ENCODE measurements around the gene TLX2.
A peak's percentile ranks its signal among the peaks of the same experiment; 100 is the strongest.

TLX2 gene

GRCh38 chr2:74529357-74530238 lies 15.3 kb downstream of the TLX2 start, which contains the start of the genes AUP1 and HTRA2:
AUP1 (minus strand) TSS chr2:74529706; CDS start chr2:74529629, 77 bp downstream.
HTRA2 (plus strand) TSS chr2:74529933; CDS start chr2:74530007, 74 bp downstream.
- Histone ChIP-seq H3K36me3 (ENCODE audit: control insufficient read depth in 2 of 2, insufficient read depth in 1 of 2, low read length in 2 of 2) (peaks cover 7 to 74% of the 10 kb centered on the region in 2 experiments; a peak in 1 of 3 replicates), H3K4me1 (ENCODE audit: control insufficient read depth, insufficient read depth, low read length) (no peaks in the 10 kb centered on the region; the same call in 1 of the 2 replicates), H3K27ac (ENCODE audit: extremely low read depth, low read depth, low read length) (peak within 1 kb of the TSS; percentile 72), H3K4me3 (ENCODE audit: low read depth, low read length) (peak within 1 kb of the TSS; percentile 57), H3K9me3 (ENCODE audit: control insufficient read depth, insufficient read depth, low read depth, low read length) (no peaks in the 10 kb centered on the region)
- ChIA-PET CTCF (interaction anchor here (0.8 to 1.5 kb wide), 6 partner anchors 20 to 1015 kb away, joined by 3 to 11 read pairs (median 3); partner anchors contain the start of genes CCDC142 and TTC31), POLR2A (interaction anchor here (0.6 to 2.4 kb wide), 18 partner anchors 8 to 305 kb away, joined by 3 to 18 read pairs (median 6); partner anchors contain the start of genes CCDC142, MRPL53, PCGF1 and TLX2)
- TF ChIP-seq ZNF155 (tag by site-specific recombination; IDR thresholded peaks at IDR 0.05) (no peak), CTCF (tag by site-specific recombination; IDR thresholded peaks at IDR 0.05) (no peak), ZNF423 (tag by site-specific recombination; IDR thresholded peaks at IDR 0.05) (0 out of 2 replicates have a peak, but pooled peaks have one; percentile 20), ZNF701 (tag by site-specific recombination; IDR thresholded peaks at IDR 0.05) (no peak), ZNF76 (tag by site-specific recombination; IDR thresholded peaks at IDR 0.05; ENCODE audit: borderline replicate concordance, low read depth) (peak; percentile 99), ZEB2 (tag by site-specific recombination; IDR thresholded peaks at IDR 0.05) (peak; percentile 74), ZNF280D (tag by site-specific recombination; IDR thresholded peaks at IDR 0.05) (no peak), ZBTB11 (tag by site-specific recombination; conservative IDR thresholded peaks at IDR 0.05; ENCODE audit: low read depth) (peak; percentile 96), HOXC10 (CRISPR knock-in tag; IDR thresholded peaks at IDR 0.05) (peak; percentile 30; the same call in 1 of the 2 replicates), GLIS1 (tag by site-specific recombination; IDR thresholded peaks at IDR 0.05) (peak; percentile 53), ZNF148 (tag by site-specific recombination; IDR thresholded peaks at IDR 0.05; ENCODE audit: borderline replicate concordance) (no peak), ZSCAN30 (tag by site-specific recombination; IDR thresholded peaks at IDR 0.05) (peak; percentile 38; the same call in 1 of the 2 replicates), TSHZ1 (tag by site-specific recombination; IDR thresholded peaks at IDR 0.05; ENCODE audit: borderline replicate concordance) (no peak), ZNF501 (tag by site-specific recombination; IDR thresholded peaks at IDR 0.05) (peak; percentile 86), ZNF521 (tag by site-specific recombination; IDR thresholded peaks at IDR 0.05) (no peak), ZNF311 (tag by site-specific recombination; IDR thresholded peaks at IDR 0.05; ENCODE audit: borderline replicate concordance) (no peak), KLF16 (tag by site-specific recombination; IDR thresholded peaks at IDR 0.05) (0 out of 2 replicates have a peak, but pooled peaks have one; percentile 36), ZNF660 (tag by site-specific recombination; IDR thresholded peaks at IDR 0.05) (0 out of 2 replicates have a peak, but pooled peaks have one; percentile 18), ZNF362 (tag by site-specific recombination; IDR thresholded peaks at IDR 0.05) (no peak), ZXDB (tag by site-specific recombination; IDR thresholded peaks at IDR 0.05) (peak; percentile 85)

Measured in HEK293 (cell line).